HepG2 (cell line): Measurements from ENCODE around the gene METTL21C. TPM values are rescaled to one million over a fixed set of nuclear protein-coding genes. Genes with fewer than 3 reads are reported as not detected.
A peak's percentile ranks its signal among the peaks of the same experiment; 100 is the strongest.

Source experiments
- ARNTL ChIP-seq: sonication (generic); formaldehyde crosslinking; IDR thresholded peaks from 2 replicates; pipeline ENCODE4 v1.4.0; 2020; ENCODE audit warnings: mild to moderate bottlenecking, missing genetic modification reagents
- CEBPB ChIP-seq: IDR thresholded peaks from 2 replicates; pipeline ENCODE4 v1.6.1; 2011; ENCODE audit warnings: low read depth, low read length, improper control_type of control experiment, borderline replicate concordance
- CSRNP2 ChIP-seq: sonication (generic); formaldehyde crosslinking; conservative IDR thresholded peaks from 2 replicates; pipeline ENCODE4 v1.8.0; 2022; ENCODE audit warnings: low read depth, missing genetic modification reagents
- ELF1 ChIP-seq: sonication (generic); formaldehyde crosslinking; IDR thresholded peaks from 2 replicates; pipeline ENCODE4 v1.4.0; 2020; ENCODE audit warnings: missing genetic modification reagents
- FOXO4 ChIP-seq: sonication (generic); formaldehyde crosslinking; conservative IDR thresholded peaks from 2 replicates; pipeline ENCODE4 v1.8.1; 2023; ENCODE audit warnings: missing genetic modification reagents
- PAF1 ChIP-seq: IDR thresholded peaks from 2 replicates; pipeline ENCODE4 v1.6.1; 2016; ENCODE audit warnings: missing genetic modification reagents, missing compliant biosample characterization
- SIX4 ChIP-seq: sonication (generic); formaldehyde crosslinking; IDR thresholded peaks from 2 replicates; pipeline ENCODE4 v1.4.0; 2020; ENCODE audit warnings: missing genetic modification reagents
- SOX6 ChIP-seq, 2 experiments: fragments of 450-650 bp in 1 of 2; sonication (generic) in 1 of 2; formaldehyde crosslinking in 1 of 2; IDR thresholded peaks; 2 replicates each; pipeline versions ENCODE4 v1.4.0 to v1.6.1; 2017 to 2020; ENCODE audit warnings: antibody characterized with exemption in 1 of 2, mild to moderate bottlenecking in 1 of 2, missing genetic modification reagents in 1 of 2
- STAG1 ChIP-seq: sonication (generic); formaldehyde crosslinking; IDR thresholded peaks from 2 replicates; pipeline ENCODE4 v1.4.0; 2020; ENCODE audit warnings: missing genetic modification reagents
- STAT6 ChIP-seq: sonication (generic); formaldehyde crosslinking; IDR thresholded peaks from 2 replicates; pipeline ENCODE4 v1.4.0; 2020; ENCODE audit warnings: missing genetic modification reagents, mild to moderate bottlenecking, borderline replicate concordance
- ZKSCAN8 ChIP-seq: IDR thresholded peaks from 2 replicates; pipeline ENCODE4 v1.6.1; 2016; ENCODE audit warnings: borderline replicate concordance, missing genetic modification reagents, missing compliant biosample characterization
- ZNF225 ChIP-seq: sonication (generic); formaldehyde crosslinking; IDR thresholded peaks from 2 replicates; pipeline ENCODE4 v1.4.0; 2020; ENCODE audit warnings: mild to moderate bottlenecking, missing genetic modification reagents
- ZNF260 ChIP-seq: sonication (generic); formaldehyde crosslinking; IDR thresholded peaks from 2 replicates; pipeline ENCODE4 v1.4.0; 2020; ENCODE audit warnings: missing genetic modification reagents, low read depth, mild to moderate bottlenecking, borderline replicate concordance
- ZNF280D ChIP-seq: sonication (generic); formaldehyde crosslinking; IDR thresholded peaks from 2 replicates; pipeline ENCODE4 v1.5.1; 2020; ENCODE audit warnings: mild to moderate bottlenecking, missing genetic modification reagents
- ZNF34 ChIP-seq: sonication (generic); formaldehyde crosslinking; IDR thresholded peaks from 2 replicates; pipeline ENCODE4 v1.4.0; 2020; ENCODE audit warnings: mild to moderate bottlenecking, missing genetic modification reagents, borderline replicate concordance
- ZNF609 ChIP-seq: sonication (generic); formaldehyde crosslinking; IDR thresholded peaks from 2 replicates; pipeline ENCODE4 v1.4.0; 2020; ENCODE audit warnings: mild to moderate bottlenecking, missing genetic modification reagents, borderline replicate concordance
- polyA plus RNA-seq, 8 experiments: library from polyadenylated mRNA; depleted of rRNA in 3 of 8; stranded (reverse) in 7 of 8; unstranded in 1 of 8; fragments of >200 nt; fragmentation: Illumina TruSeq in 4 of 8; extraction: Trizol in 4 of 8; gene quantifications; 2 replicates each; pipeline versions ENCODE4 v1.2.1 to v1.2.3, GENCODE V29; 2011 to 2016; ENCODE audit warnings: low read depth in 4 of 8, missing spikeins in 1 of 8, mixed read lengths in 1 of 8; ENCODE audit not compliant: insufficient read depth in 1 of 8
- total RNA-seq, 5 experiments: library from RNA; depleted of rRNA; stranded (reverse); fragments of >200 nt; fragmentation: Illumina TruSeq; extraction: Trizol; gene quantifications; 2 replicates each; pipeline ENCODE4 v1.2.3, GENCODE V29; 2016; ENCODE audit warnings: low read depth in 1 of 5

The METTL21C gene
- total and polyA plus RNA-seq, 2 of the 13 experiments (the other 11 are each of a cell fraction or from before 2014, with no cell fraction given): not detected

- TF ChIP-seq ZNF280D: no peak
- no peak for TF ChIP-seq CSRNP2 (CRISPR knock-in tag)
- no peak for TF ChIP-seq ZNF609 (CRISPR knock-in tag)
- TF ChIP-seq SIX4 (CRISPR knock-in tag): no peak
- TF ChIP-seq SOX6 (IDR thresholded peaks at IDR 0.05): no peak
- peak; percentile 62 for TF ChIP-seq SOX6 (CRISPR knock-in tag; IDR thresholded peaks at IDR 0.05)
- no peak for TF ChIP-seq STAT6 (CRISPR knock-in tag)
- peak; percentile 99 for TF ChIP-seq CEBPB
- TF ChIP-seq ARNTL (CRISPR knock-in tag): no peak
- TF ChIP-seq ZNF34 (CRISPR knock-in tag): no peak
- no peak for TF ChIP-seq FOXO4 (CRISPR knock-in tag)
- peak; percentile 32; the same call in 1 of the 2 replicates for TF ChIP-seq ZKSCAN8 (CRISPR knock-in tag)
- TF ChIP-seq ZNF260: no peak
- TF ChIP-seq ZNF225 (CRISPR knock-in tag): no peak
- peak; percentile 76 for TF ChIP-seq STAG1 (CRISPR knock-in tag)
- no peak for TF ChIP-seq PAF1 (CRISPR knock-in tag)
- TF ChIP-seq ELF1 (CRISPR knock-in tag): no peak
These were observed 30.1 kb upstream of the METTL21C start (continued) for GRCh38 chr13:102724923-102725322.
